Measurements from ENCODE around the gene RHOJ. TPM values are rescaled to one million over a fixed set of nuclear protein-coding genes. Genes with fewer than 3 reads are reported as not detected.

Gene RHOJ
- polyA plus RNA-seq, 1 donor, result 23.4 TPM

DNA sequence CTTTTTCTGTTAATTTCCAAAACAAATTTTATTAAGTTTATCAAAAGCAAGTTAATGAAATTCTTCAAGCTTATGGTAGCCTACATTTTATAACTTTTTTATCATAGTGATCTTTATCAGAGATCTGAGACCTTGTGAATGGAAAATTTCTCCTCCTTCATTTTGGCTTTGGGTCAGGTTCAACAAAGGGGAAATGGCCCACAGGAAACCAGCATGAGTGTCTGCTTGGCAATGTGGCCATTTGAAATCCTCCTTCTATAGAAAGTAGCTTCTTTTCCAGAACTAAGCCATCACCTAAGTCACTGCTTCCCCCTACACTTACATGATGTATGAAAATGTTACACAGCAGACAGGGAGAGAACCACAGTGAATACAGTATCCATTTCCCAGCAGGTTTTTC lies 1.6 kb downstream of the RHOJ start:
- peak; percentile 42 for DNase-seq

DNA sequence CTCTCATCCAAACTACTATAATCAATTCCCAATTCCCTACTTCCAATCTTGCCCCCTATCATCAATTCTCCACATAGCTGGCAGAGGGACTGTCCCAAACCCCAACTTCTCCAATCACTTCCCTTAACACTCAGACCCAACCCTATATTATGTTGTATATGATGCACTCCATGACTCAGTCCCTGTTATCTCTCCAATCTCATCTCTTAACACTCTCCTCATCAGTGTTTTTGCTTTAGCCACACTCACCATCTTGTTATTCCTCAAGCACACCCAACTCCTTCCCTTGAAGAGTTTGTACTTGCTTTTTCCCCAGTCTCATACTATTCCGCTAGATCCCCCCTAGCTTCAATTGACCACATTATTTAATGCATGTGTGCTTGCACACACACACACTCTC lies 4.9 kb downstream of the RHOJ start:
- DNase-seq, result no peak

- no peak for DNase-seq
Observed at GRCh38 chr14:63210812-63211211, 6.6 kb downstream of the RHOJ start.

GRCh38 chr14:63212209-63212608 lies 8.0 kb downstream of the RHOJ start:
- DNase-seq, result no peak

GRCh38 chr14:63212776-63213500 lies 8.7 kb downstream of the RHOJ start:
- no peak for DNase-seq

DNA sequence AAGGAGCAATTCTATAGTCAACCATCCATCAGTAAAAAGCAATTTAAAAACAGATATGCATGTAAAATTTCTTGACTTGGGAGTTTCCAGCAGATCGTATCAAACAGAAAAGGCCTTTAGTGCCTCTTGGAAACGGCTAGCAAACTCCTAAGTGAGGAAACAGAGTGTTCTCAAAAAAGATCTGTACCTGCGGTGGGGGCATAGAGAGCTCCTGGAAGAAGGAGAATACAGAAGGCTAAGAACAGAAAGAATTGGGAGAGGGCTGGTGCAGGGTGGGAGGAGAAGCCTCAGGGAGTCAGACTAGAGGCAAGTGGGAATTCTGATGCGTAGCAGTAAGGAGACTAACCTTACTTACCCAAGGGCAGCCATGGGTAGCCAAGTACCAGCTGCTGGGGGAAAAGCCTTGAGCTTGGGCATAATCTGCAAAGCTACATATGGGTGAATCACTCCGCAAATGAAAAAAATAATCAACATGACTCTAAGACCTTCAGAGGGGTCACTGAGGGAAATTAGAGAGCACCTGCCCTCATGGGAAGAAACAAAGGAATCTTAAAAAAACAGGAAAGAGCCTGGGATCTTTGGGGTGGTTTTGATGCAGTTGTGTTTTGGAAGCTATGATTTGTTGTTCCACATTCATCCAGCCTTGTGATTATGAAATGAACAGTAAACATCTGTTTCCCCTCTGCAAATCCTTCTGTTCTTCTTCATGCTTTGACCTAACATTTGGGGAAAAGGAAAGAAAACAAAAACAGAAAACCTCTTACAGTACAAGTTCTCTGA lies 10.4 kb downstream of the RHOJ start:
- DNase-seq, result no peak

- no peak for DNase-seq
Observed at GRCh38 chr14:63220526-63220925, 16.3 kb downstream of the RHOJ start.

DNA sequence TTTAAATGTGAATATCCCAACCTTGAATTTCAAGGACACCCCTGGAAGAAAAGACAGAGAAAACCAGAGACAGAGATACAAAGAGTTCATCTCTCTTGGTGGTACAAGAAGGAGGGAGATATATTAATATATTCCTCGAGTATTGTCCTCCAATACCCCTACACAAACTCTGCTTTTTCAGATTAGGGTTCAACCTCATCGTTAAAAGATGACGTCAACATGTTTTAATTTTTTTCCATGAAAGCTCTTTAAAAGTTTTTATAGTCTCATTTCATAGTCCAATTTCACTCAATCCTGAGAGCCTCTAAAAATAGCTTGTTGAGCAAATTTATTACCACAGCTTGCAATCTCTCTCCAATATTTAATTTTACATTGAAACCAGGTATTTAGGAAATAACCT lies 19.4 kb downstream of the RHOJ start:
- DNase-seq, result no peak

GRCh38 chr14:63224196-63224595 lies 20.0 kb downstream of the RHOJ start:
- no peak for DNase-seq

DNA sequence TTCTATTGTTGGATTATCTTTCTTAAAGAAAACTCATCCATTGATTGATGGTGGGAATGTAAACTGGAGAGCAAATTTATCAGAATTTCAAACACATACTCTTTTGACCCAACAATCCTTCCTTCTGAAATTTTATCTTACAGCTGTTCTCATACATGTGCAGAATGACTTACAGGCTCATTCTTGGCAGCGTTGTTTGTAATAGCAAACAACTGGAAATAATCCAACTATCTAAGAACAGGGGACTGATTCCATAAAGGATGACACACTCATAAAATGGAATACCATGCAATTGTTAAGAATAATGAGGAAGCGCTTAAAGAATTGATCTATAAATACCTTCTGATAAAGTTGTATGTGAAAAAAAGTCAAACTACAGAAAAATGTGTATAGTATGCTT lies 24.0 kb downstream of the RHOJ start:
- DNase-seq, result no peak

DNA sequence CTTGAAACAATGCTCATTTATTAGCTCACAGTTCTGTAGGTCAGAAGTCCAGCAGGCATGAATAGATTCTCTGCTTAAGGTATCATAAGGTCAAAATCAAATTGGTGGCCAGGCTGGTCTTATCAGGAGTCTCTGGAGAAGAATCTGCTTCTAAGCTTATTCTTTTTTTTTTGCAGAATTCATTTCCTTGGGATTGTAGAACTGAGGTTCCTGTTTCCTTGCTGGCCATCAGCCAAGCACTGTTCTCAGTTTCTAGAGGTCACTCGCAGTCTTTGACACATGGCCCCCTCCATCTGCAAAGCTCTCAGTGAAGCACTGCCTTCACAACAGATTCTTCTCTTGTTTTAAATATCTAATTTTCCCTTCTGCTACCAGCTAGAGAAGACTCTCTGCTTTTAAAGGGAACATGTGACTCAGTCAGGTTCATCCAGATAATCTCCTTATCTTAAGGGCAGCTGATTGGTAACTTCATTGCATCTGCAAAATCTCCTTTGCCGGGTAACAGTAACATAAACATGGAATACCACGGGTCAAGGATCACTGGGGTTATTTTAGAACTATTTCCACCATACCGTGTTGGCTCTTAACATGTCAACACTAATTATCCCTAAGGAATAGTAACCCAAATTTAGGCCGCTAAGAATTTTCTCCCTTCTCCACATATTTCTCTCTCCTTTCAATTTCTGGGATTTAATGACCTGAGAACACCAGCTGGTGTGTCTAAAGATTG lies 25.3 kb downstream of the RHOJ start:
- no peak for DNase-seq

GRCh38 chr14:63231766-63232165 lies 27.5 kb downstream of the RHOJ start:
- no peak for DNase-seq

DNA sequence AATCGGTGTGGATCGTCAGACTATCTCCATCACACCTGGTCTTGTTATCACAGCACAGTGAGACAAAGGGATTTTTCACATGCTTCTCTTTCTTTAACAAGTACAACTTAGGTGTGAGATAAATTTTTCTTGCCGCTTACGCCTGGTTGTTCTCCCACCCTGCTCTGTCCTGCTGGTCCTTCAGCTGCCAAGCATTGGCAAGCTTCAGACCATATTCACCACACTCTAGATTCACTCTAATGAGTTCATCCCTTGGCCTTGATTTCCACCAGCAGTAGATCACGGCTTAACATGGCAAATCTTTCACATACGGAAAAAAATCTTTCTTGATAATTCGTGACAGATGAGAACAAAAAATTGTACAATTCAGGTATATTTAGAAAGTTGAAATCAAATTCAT lies 33.5 kb downstream of the RHOJ start:
- no peak for DNase-seq

DNA sequence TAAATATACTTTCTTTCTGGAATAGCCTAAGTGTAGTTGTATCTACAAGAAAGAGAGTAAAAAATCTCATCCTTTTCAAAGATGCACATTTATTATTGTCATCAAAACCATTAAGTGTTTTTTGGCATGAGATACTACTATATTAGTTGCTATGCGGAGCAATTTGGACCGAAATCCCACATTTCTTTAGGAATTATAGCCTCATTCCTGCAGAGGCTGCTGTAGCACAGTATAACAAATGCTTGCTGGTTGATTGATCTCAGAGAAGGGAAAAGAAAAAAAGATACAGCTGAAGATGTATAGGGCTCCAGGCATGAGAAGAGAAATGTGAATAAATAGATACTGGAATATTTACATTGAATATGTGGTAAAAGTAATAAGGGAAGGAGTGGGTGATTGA lies 36.0 kb downstream of the RHOJ start:
- no peak for DNase-seq

- peak; percentile 35 for DNase-seq
Observed at GRCh38 chr14:63241096-63241495, 36.9 kb downstream of the RHOJ start.

DNA sequence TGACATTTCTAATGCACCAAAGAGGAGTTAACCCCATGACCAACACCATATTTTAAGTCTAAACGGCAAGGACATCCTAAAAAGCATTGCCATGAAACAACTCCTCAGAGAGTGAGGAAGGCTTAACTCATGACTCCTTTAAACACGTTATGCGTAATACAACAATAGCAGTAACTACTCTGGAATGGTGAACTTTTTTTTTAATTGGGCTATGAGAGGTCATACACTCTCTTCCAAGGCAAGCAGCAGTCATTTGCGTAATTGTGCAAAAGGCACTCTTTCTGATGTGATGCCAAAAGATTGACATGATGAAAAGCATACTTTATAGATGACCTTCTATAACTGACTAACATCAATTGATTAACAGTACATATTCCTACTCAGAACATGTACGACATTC lies 39.4 kb downstream of the RHOJ start:
- DNase-seq, result no peak

DNA sequence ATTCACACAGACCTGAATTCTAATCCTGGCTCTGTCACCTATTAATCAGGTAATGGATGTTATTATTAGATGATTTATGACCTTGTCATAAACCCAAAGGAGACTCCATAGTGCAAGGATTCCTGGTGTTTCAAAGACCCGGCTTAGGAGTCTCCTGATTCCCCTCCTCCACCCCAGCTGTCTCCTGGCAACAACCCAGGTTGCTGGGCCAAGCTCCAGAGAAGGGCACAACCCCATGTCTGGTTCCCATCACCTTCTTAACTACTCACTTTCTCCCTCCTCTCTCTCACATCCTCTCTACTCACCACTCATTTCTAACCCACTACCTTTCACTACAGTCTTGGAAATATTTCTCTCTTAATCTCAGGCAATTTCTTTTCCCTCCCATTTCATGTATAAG lies 41.6 kb downstream of the RHOJ start:
- DNase-seq, result no peak

GRCh38 chr14:63248211-63248610 lies 44.0 kb downstream of the RHOJ start:
- peak; percentile 62 for DNase-seq

DNA sequence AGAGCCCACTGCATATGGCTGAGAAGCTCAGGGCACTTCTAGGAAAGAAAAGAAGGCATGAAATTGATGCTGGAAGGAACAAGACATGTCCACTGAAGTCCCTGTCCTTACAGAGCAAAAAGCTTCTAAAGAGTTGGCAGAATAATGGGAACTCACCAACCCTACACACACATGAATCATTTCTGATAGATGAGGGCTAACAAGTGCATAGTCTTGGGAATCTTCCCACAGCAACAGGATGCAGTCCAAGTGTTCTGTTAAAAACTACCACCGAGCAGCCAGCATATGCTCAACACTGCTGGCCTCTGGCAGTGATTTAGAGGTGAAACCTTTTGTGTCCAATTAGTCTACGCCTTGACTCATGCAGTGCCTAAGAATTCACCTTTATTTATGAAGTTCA lies 44.8 kb downstream of the RHOJ start:
- no peak for DNase-seq

GRCh38 chr14:63257299-63257698 lies 53.1 kb downstream of the RHOJ start:
- DNase-seq, result no peak

GRCh38 chr14:63262446-63262845 lies 58.2 kb downstream of the RHOJ start:
- DNase-seq, result no peak

- no peak for DNase-seq
Observed at GRCh38 chr14:63266106-63266505, 61.9 kb downstream of the RHOJ start.

- DNase-seq, result no peak
Observed at GRCh38 chr14:63267171-63267570, 62.9 kb downstream of the RHOJ start.

- DNase-seq, result no peak
Observed at GRCh38 chr14:63268771-63269170, 64.5 kb downstream of the RHOJ start.

All from hindlimb muscle (tissue), 1 donor.